K562 (cell line): Measurements from ENCODE around the gene DTX3. TPM values are rescaled to one million over a fixed set of nuclear protein-coding genes. Genes with fewer than 3 reads are reported as not detected.

Experiments
- ARID3A ChIP-seq: IDR thresholded peaks from 2 replicates; pipeline ENCODE4 v1.6.1; 2012; ENCODE audit warnings: low read depth, low read length, improper control_type of control experiment, borderline replicate concordance
- CREB3 ChIP-seq: fragments of 450-650 bp; conservative IDR thresholded peaks from 2 replicates; pipeline ENCODE4 v1.6.1; 2016; ENCODE audit warnings: missing genetic modification characterization, low read depth, mild to moderate bottlenecking, missing compliant biosample characterization, moderate library complexity
- CREM ChIP-seq: IDR thresholded peaks from 2 replicates; pipeline ENCODE4 v1.6.1; 2014; ENCODE audit warnings: antibody characterized with exemption, low read depth
- HDAC8 ChIP-seq: fragments of 450-650 bp; IDR thresholded peaks from 2 replicates; pipeline ENCODE4 v1.6.1; 2016; ENCODE audit warnings: mild to moderate bottlenecking, missing genetic modification characterization, moderate library complexity, missing compliant biosample characterization
- HMGXB4 ChIP-seq: sonication (generic); formaldehyde crosslinking; IDR thresholded peaks from 2 replicates; pipeline ENCODE4 v1.8.1; 2023; ENCODE audit warnings: mild to moderate bottlenecking, missing genetic modification reagents
- MLLT1 ChIP-seq, 2 experiments: fragments of 450-650 bp; IDR thresholded peaks; 2 replicates each; pipeline ENCODE4 v1.6.1; 2016
- MNT ChIP-seq, 2 experiments: fragments of 450-650 bp; conservative IDR thresholded peaks; 2 replicates each; pipeline ENCODE4 v1.6.1; 2017; ENCODE audit warnings: mild to moderate bottlenecking in 2 of 2, moderate library complexity in 2 of 2
- NCOR1 ChIP-seq: fragments of 450-650 bp; IDR thresholded peaks from 2 replicates; pipeline ENCODE4 v1.6.1; 2016; ENCODE audit warnings: mild to moderate bottlenecking, moderate library complexity
- RB1 ChIP-seq: fragments of 450-650 bp; IDR thresholded peaks from 2 replicates; pipeline ENCODE4 v1.6.1; 2017; ENCODE audit warnings: low read depth, mild to moderate bottlenecking
- TEAD4 ChIP-seq, 2 experiments: sonication (generic) in 1 of 2; formaldehyde crosslinking in 1 of 2; IDR thresholded peaks; 2 replicates each; pipeline versions ENCODE4 v1.6.1 to v1.8.0; 2012 to 2022; ENCODE audit warnings: borderline replicate concordance in 1 of 2, inconsistent platforms in 1 of 2, low read length in 1 of 2, mild to moderate bottlenecking in 1 of 2, missing genetic modification reagents in 1 of 2
- TOE1 ChIP-seq, 2 experiments: fragments of 450-650 bp in 1 of 2; sonication (generic) in 1 of 2; formaldehyde crosslinking in 1 of 2; IDR thresholded peaks; 2 replicates each; pipeline versions ENCODE4 v1.7.1 to v1.8.0; 2016 to 2022; ENCODE audit warnings: borderline replicate concordance in 2 of 2, mild to moderate bottlenecking in 2 of 2, antibody characterized with exemption in 1 of 2, inconsistent platforms in 1 of 2, low read depth in 1 of 2, missing genetic modification reagents in 1 of 2, moderate library complexity in 1 of 2
- ZBTB33 ChIP-seq: sonication (generic); formaldehyde crosslinking; IDR thresholded peaks from 2 replicates; pipeline ENCODE4 v1.8.1; 2023; ENCODE audit warnings: mild to moderate bottlenecking, missing genetic modification reagents
- ZNF431 ChIP-seq: sonication (generic); formaldehyde crosslinking; IDR thresholded peaks from 2 replicates; pipeline ENCODE4 v1.8.0; 2022; ENCODE audit warnings: mild to moderate bottlenecking, missing genetic modification reagents
- ZNF436 ChIP-seq: fragments of 250-450, 450-650 bp; sonication (Bioruptor Pico); formaldehyde crosslinking; IDR thresholded peaks from 2 replicates; pipeline ENCODE4 v1.7.0; 2020; ENCODE audit warnings: mild to moderate bottlenecking
- polyA plus RNA-seq, 8 experiments: library from polyadenylated mRNA; depleted of rRNA in 4 of 8; stranded (reverse) in 5 of 8; unstranded in 3 of 8; fragments of >200 nt; fragmentation: Nextera tagmentation in 2 of 8; fragmentation: Illumina TruSeq in 1 of 8; extraction: Ambion mirVana in 2 of 8; extraction: Trizol in 1 of 8; gene quantifications; 2 replicates each; pipeline versions ENCODE4 v1.2.1 to v1.2.3, GENCODE V29; 2011 to 2014; ENCODE audit warnings: inconsistent platforms in 1 of 8, missing spikeins in 1 of 8
- total RNA-seq, 7 experiments: library from RNA; depleted of rRNA in 6 of 7; stranded (reverse); fragments of >200 nt in 6 of 7; fragmentation: Illumina TruSeq in 2 of 7; extraction: Trizol in 2 of 7; gene quantifications; 2 replicates each; pipeline versions ENCODE4 v1.2.1 to v1.2.3, GENCODE V29; 2011 to 2021; ENCODE audit warnings: low replicate concordance in 1 of 7

DTX3 gene
- total and polyA plus RNA-seq, 9 of the 15 experiments (the other 6 are each of a cell fraction or from before 2014, with no cell fraction given) = 0.03 to 0.09 (median 0.06) TPM; not detected in 6

GRCh38 chr12:57583008-57583831 is 21.4 kb upstream of the DTX3 start (continued):
- TF ChIP-seq ZBTB33 (CRISPR knock-in tag) = 0 out of 2 replicates have a peak, but pooled peaks have one; percentile 32
- TF ChIP-seq MNT (conservative IDR thresholded peaks at IDR 0.05) = peak in 1 of 2 experiments; percentile 35; a peak in 1 of 4 replicates
- peak; percentile 30; the same call in 1 of the 2 replicates for TF ChIP-seq CREM
- peak; percentile 5; the same call in 1 of the 2 replicates for TF ChIP-seq ZNF436 (CRISPR knock-in tag)
- peak; percentile 51; the same call in 1 of the 2 replicates for TF ChIP-seq HMGXB4 (CRISPR knock-in tag)
- TF ChIP-seq ZNF431 (CRISPR knock-in tag) = no peak
- TF ChIP-seq NCOR1 = peak; percentile 35; the same call in 1 of the 2 replicates
- peak; percentile 35; the same call in 1 of the 2 replicates for TF ChIP-seq TEAD4 (IDR thresholded peaks at IDR 0.05; ENCODE audit: low read length)
- no peak for TF ChIP-seq TEAD4 (CRISPR knock-in tag; IDR thresholded peaks at IDR 0.05; ENCODE audit: borderline replicate concordance)
- peak in 1 of 2 experiments; percentile 35; a peak in 1 of 4 replicates for TF ChIP-seq MLLT1 (IDR thresholded peaks at IDR 0.05)
- TF ChIP-seq HDAC8 = no peak
- TF ChIP-seq CREB3 (tag) = no peak
- TF ChIP-seq TOE1 (IDR thresholded peaks at IDR 0.05; ENCODE audit: borderline replicate concordance) = peak; percentile 37; the same call in 1 of the 2 replicates
- TF ChIP-seq TOE1 (CRISPR knock-in tag; IDR thresholded peaks at IDR 0.05; ENCODE audit: borderline replicate concordance, low read depth) = no peak
- 0 out of 2 replicates have a peak, but pooled peaks have one; percentile 27 for TF ChIP-seq ARID3A
- TF ChIP-seq RB1 = peak; percentile 70
